HG02678 (cell line): ENCODE results near the gene FAHD1.

Experiments
- ATAC-seq: cut with Tn5 transposase; IDR thresholded peaks from one replicate; pipeline ENCODE4 v1.9.1; 2021; ENCODE audit warnings: mild to moderate bottlenecking, moderate library complexity; ENCODE audit not compliant: unreplicated experiment

The FAHD1 gene

DNA sequence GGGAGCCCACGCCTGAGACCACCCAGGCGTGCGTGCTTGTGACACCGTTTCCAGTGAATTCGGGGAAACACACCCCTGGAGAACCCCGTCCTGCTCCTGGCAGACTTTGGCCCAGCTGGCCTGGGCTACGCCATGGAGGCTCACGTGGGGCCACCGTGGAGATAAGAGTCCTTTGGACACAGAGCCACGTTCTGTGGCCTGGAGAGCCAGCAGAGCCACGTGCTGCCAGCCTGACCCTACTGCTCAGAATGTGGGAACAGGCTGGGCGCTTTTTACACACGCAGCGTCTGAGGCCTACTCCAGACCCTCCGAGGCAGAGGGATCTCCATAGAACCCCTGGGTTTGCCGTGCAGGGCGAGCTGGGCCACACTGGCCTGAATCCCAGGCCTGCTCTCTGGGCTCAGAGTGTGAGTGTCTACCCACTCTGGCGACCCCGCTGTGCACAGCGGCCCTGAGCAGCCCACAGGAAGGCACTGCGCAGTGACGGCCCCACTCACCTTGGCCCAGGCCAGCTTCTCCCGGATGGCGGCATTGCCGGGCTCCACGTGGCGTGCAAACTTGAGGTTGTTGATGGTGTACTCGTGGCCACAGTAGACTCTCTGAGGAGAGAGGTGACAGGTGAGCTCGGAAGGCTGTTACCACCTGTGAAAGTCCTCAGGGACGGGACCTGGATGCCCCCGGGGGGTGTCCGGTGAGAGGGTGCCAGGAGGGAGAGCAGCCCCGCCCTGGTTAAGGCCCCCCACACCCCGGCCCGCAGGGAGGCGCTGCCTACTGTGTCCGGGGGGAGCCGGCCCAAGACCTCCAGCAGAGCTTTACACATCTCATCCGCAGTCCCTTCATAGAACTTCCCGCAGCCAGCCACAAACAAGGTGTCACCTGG is 10.4 kb upstream of the FAHD1 start:
- no peak for ATAC-seq

DNA sequence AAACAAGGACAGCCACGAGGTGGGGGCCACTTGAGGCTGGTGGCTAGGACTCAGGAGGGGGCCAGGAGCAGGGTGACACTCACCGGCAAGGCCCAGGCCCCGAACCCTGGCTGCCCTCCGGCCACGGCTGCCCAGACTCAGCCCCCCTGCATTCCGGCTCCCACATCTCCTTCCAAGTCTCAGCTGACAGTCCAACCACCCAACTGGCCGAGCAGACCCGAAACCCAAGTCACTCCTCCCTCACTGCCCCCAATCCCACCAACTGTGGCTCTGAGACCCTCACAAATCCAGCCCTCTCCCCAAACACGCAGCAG is 9.8 kb upstream of the FAHD1 start:
- ATAC-seq, result no peak

DNA sequence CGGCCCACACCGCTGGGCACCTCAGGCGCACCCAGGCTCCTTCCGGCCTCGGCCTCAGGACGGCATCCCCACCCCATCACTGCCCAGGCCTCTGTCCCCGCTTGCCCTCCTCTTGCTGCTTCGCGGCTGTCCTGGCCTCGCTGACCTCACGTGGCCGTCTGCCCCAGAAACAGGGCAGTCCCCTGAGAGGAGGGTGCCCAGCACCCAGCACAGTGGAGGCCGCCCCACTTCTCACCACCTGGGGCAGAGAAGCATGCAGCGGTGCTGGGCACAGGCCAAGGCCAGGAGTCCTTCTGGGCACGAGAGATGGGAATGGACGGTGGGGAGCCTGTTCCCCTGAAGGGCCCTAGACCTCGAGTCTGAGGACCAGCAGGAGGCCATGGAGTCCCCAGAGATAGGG is 9.3 kb upstream of the FAHD1 start:
- no peak for ATAC-seq

DNA sequence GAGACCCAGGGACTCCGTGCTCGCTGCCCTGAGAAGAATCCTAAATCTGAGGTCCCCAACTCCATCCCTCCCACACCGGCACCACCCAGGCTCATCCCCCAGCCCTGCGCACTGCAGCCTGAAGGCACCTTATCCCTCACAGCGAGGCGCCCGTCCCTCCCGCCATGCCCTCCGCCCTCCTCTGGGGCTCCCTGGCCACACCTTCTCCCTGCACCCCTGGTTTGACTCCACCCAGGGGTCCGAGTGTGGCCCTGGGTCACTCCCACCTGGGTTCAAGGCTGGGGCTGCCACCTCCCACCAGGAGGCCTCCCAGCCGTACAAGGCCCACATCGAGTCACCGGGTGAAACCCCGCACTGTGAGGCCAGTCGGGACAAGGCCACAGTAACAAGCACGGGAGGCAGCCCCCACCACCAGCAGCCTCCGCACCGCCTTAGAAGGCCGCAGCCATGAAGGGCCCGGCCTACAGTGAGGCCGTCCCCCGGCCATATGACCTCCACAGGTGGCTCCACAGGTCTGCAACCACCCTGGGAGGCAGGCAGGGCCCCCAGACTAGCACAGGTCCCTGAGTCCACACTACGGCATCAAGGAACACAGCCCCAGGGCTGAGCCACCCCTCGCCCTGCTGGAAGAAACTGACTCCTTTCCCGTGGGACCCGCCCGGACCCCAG is 8.7 kb upstream of the FAHD1 start:
- no peak for ATAC-seq

DNA sequence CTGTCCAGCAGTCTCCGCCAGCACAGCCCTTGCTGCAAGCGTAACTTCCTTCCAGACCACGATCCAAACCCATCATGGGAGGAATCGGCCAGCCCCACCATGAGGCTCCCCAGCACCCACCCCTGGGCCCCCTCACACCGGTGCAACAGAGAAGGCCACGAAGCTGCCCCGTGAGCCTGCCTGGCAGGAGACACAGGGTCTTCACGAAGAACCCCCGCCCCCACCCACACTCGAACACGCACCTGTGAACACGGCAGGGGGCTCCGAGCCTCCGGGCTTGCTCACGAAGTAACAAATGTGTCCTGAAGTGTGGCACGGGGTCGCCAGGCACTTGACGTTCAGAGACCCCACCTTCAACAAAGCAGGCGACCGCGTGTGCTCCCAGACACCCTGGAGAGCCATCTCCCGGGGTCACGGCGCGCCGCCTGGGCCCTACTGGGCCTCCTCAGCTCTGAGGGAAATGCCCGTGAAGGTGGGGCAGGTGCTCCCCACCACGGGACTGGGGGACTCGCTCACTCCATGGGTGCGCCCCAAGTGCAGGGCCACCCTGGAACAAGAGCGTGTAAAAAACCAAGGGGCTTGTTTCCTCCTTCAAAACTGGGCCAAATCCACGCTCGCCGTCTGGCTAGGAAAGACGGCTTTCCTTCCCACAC is 8.0 kb upstream of the FAHD1 start:
- ATAC-seq, result no peak

GRCh38 chr16:1819611-1820010 is 7.4 kb upstream of the FAHD1 start:
- no peak for ATAC-seq

- no peak for ATAC-seq
Observed at GRCh38 chr16:1820096-1820945, 6.7 kb upstream of the FAHD1 start.

DNA sequence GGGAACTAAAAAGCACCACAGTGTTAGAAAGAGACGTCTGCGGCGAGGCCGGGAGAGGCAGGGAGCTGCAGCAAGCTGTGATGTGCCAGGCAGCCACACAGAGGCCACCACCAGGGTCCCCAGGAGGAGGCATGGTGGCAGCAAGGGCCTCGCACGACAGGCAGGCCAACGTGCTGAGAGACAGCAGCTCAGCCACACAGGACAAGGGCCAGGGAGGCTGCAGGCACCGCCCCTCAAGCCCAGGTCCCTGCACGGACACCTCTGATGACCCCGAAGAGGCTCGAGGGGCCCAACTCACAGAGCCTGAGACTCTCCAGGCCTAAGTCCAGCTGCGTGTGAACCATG is 6.1 kb upstream of the FAHD1 start:
- no peak for ATAC-seq

- no peak for ATAC-seq
Observed at GRCh38 chr16:1821861-1822611, 5.0 kb upstream of the FAHD1 start.

DNA sequence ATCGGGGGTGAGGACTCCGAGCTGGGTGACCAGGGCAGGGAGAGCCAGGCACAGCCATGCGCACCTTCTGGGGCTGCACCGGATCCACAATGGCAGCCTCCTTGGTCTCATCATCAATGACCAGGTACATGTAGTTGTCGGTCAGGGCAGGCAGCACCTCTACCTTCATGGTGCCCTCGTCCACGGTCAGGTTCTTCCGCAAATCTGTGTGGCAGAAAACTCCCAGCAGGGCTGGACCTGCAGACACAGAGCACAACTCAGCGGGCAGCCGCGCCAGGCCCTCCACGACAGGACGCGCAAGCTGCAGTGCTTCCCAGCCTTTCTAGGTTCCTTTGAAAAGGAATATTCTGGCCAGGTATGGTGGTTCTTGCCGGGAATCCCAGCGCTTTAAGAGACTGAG is 4.2 kb upstream of the FAHD1 start:
- no peak for ATAC-seq

DNA sequence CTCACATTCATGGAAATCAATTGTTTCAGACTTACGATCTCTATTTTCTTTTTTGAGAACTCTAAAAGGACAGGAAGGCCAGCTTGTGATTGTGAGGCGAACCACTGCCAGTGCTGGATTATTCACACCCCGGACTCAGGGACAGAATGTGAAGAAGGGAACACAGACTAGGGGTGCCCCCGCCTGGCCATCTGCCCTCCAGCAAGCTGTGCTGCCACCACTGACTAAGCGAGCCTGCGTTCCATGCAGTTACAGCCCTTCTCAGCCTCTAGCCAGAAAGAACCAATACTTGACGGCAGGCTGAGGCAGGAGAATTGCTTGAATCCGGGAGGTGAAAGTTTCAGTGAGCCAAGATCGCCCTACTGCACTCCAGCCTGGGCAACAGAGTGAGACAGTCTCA is 3.2 kb upstream of the FAHD1 start:
- ATAC-seq, result no peak

DNA sequence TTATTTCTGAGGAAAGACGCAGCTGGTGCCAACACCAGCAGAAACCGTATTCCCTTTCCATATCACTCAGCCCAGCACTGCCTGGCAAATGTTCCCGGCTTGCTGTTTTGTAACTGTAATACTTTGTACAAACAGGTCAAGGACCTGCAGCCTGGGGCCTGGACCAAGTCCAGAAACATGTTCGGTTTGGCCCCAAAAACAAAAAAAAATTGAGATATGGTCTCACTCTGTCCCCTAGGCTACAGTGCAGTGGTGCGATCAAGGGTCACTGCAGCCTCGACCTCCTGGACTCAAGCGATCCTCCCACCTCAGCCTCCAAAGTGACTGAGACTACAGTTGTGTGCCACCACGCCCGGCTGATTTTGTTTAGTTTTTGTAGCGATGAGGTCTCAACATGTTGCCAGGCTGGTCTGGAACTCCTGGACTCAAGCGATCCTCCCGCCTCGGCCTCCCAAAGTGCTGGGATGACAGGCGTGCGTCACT is 1.6 kb upstream of the FAHD1 start:
- no peak for ATAC-seq

GRCh38 chr16:1825864-1826690 is 929 bp upstream of the FAHD1 start:
- ATAC-seq, result peak; percentile 50

GRCh38 chr16:1828645-1829410 is 1.8 kb downstream of the FAHD1 start:
- ATAC-seq, result no peak

DNA sequence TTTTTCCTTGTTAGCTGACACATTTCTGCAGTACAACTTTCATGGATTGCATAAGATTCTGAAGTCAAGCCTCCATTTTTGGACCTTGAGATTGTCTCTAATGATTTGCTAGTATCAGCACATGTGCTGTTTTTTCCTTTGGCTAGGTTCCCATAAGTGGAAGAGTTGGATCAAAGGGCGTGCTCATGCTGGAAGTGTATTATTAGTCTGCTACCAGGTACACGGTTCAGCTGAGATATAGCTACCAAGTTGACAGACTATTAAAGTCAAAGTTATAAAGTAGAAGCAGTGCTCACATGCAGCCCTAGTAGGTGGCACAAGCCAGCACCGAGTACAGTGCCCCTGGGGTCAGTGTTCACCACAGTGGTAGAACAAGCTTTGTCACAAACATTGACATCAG is 3.2 kb downstream of the FAHD1 start:
- ATAC-seq, result no peak

- ATAC-seq, result no peak
Observed at GRCh38 chr16:1831186-1832075, 4.4 kb downstream of the FAHD1 start.

DNA sequence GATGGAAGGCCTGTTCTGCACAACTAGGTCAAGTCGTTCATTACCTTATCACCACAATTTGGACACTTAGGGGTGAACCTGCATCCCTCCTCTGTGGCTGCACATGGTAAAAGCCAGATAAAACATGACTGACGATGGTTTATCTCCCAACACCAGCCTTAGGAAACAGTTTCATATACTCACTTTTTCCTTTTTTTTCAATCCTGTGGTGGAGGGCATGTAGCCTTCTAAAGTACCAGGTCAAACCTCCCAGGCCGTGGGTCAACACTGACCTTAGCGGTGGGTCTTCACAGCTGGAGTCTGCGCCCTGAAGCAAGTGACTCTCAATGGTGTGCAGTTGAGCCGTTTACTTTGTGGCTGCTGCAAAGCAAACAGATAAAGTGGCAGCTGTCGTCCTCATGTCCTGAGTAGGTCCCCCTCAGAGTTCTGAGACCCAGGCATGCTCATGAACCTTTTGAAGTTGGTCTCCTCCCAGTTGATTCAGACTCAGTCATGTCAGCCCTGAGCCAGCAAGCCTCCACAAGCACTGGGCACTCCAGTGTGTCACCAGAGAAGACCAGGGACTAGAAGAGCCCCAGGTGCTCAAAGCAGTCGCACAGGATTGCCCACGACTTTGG is 5.9 kb downstream of the FAHD1 start:
- ATAC-seq, result no peak
